Activated CD8-positive, alpha-beta memory T cell treated with anti-CD3 and anti-CD28 coated beads, Interleukin-2, amount 50 U/mL, for 24 hours (primary cell): Measurements from ENCODE around the gene S1PR1.

Experiments used
- DNase-seq: peaks from one replicate; pipeline ENCODE4 v3.0.0-alpha.2; 2020; ENCODE audit errors: extremely low read depth

Gene S1PR1

GRCh38 chr1:101280049-101280592 is 43.3 kb downstream of the S1PR1 start:
- no peak for DNase-seq

DNA sequence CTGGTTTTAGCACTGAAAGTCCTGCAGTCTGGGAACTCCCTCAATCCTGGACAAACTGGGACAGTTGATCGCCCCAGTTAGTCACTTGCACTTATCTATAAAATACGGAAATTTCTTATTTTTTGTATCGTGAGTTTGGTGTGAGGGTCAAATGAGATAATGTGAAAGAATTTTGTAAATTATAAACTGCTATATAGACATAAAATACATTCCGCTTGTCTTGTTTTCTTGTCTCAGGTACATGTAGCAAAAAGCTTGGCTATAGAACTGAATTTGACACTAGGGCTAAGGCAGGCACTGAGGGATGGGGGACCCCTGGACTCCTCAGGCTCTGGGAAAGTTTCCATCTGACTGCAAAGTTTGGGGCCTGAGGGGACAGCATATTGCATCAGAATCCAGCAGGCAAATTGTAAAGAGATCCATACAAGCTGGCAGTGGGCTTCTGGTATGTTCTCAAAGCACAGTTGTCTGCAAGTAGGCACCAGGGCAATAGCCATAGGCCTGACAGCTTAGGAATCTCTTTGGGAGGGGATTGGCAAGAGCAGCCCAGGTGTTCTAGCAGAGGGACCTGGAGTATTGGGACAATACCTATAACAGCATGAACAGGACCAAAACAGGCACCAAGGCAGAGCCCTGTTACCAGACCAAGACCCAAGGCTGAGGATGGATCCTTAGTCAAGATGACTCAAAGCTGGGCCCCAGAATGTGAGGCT is 44.3 kb downstream of the S1PR1 start:
- no peak for DNase-seq

DNA sequence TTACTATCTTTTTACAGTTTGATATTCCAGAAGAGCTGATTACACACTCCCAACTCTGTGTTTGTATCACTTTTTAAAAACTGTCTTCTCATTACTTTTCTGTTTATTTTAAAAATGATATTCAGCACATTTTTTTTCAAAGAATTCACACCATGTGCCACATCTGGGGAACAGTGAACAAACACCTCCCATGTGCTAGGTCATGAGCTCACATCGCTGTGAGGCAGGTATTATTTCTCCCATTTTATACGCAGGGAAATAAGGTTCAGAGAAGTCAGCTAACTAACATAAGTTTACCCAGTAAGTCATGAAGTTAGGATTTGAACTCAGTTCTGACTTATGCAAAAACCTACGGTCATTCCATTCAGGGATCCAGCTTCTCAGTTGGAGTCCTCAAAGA is 44.9 kb downstream of the S1PR1 start:
- no peak for DNase-seq

DNA sequence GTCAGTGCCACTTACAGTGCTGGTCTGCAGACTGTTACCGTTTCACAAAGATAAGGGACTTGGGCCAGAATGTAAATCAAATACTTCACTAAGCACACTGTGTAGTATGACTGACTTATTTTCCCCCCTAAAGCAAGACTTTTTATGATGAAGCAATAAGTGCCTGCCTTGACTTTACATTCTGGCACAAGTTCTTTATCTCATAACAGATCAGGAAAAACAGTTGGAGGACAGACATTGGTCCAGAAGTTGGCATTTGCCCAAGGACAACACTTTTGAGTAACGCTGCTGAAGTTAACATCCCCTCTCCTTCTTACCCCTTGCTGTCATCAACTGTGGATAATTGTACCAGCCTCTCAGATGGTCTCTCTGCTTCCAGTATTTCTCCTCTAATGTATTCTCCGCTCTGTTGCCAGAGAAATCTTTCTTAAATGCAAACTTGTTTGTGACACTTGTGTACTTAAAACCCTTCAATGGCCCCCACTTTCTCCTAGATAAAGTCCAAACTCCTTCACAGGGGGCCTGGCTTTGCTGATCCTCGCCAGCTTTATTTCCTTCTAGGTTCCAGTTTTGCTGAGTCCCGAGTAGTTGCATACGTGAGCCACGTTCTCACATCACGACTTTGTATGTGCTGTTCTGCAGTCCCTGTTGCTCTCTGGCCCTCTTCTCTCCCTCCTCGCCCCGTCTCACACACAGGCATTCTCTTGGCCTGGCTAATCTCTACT is 45.7 kb downstream of the S1PR1 start:
- DNase-seq, result no peak

GRCh38 chr1:101283443-101283842 is 46.6 kb downstream of the S1PR1 start:
- no peak for DNase-seq

- no peak for DNase-seq
These were observed 47.2 kb downstream of the S1PR1 start for GRCh38 chr1:101284021-101284420.

GRCh38 chr1:101284622-101285218 is 47.9 kb downstream of the S1PR1 start:
- DNase-seq, result no peak

GRCh38 chr1:101285922-101286570 is 49.2 kb downstream of the S1PR1 start:
- no peak for DNase-seq

DNA sequence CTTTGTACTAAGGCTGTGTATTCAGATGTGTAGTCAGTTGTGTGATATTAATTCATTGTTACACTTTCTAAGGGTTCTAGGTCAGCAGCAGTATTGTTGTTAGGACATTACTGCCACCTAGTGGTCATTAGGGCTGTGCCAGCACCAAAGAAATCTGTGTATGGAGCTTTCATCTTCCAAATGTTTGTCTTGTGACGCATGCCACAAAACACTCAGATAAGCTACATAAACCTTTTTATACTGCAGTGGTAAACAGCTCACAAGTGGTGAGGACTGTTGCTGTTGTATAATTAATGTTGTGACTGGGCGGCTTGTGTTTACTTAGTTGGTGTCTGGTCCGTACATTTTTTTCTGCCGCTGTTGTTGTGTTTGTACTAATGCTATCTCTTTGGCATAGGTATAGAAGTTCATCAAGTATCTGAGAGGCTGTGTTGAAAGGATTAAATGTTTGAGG is 51.7 kb downstream of the S1PR1 start:
- DNase-seq, result no peak

DNA sequence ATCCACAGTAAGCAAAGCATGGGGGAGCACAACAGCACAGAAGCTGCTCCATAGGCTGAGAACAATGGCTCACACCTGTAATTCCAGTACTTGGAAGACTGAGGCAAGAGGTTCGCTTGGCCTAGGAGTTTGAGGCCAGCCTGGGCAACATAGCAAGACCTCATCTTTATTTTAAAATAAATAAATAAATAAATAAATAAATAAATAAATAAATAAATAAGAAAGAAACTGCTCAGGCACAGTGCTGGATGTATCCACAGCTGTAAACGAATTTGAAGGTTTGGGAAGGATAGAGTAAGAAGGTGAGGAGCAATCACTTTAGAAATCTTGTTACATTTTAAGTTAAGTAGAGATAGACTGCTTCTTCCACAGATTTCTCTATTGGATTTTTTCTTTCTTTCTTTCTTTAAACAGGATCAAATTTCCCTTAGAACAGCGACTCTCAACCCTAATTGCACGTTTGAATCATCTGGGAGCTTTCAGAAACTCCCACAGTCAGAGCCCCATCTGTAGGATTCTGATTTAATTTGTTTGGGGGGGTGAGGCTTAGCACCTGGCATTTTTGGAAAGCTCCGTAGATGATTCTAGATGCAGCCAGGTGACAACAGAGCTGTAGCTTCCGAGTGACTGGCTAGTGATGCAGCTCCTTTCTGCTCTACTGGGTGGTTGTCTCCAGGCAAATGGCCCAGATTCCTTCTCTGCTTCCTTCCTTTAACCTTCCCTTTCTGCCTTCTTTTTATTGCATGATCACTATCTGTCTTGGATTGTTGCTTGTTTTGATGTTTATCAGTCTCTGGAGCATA is 53.5 kb downstream of the S1PR1 start:
- DNase-seq, result no peak
